Neural progenitor cell (in vitro differentiated cells): ENCODE data around the gene POLH.

Source experiments
- CTCF ChIP-seq: fragments of 200-600 bp; sonication (generic); IDR thresholded peaks from 2 replicates; pipeline ENCODE4 v1.5.1; 2017; ENCODE audit warnings: antibody characterized with exemption, mild to moderate bottlenecking
- EZH2 ChIP-seq: fragments of 200-600 bp; sonication (generic); IDR thresholded peaks from 2 replicates; pipeline ENCODE4 v1.6.1; 2017; ENCODE audit warnings: antibody characterized with exemption, mild to moderate bottlenecking, moderate library complexity

- TF ChIP-seq CTCF, result no peak
- TF ChIP-seq EZH2, result no peak
Measured at GRCh38 chr6:43622541-43622940, 46.6 kb downstream of the POLH start.
